PC-9 (cell line): ENCODE measurements around the gene MYBL2. TPM values are rescaled to one million over a fixed set of nuclear protein-coding genes. Genes with fewer than 3 reads are reported as not detected.

Source experiments
- BruUV-seq: library from RNA; stranded (reverse); fragments of 400-500 nt; replicated peaks from 2 replicates; lab custom pipeline; 2021; lab: Mats Ljungman, UMichigan
- CTCF ChIA-PET: fragments of 300-600 bp; sonication (Branson Sonifier 250); formaldehyde crosslinking; loops from one replicate; lab custom pipeline; 2022; ENCODE audit warnings: antibody characterized with exemption; lab: Charles Lee
- POLR2A ChIA-PET: fragments of 300-600 bp; sonication (Branson Sonifier 250); formaldehyde crosslinking; loops from one replicate; lab custom pipeline; 2022; ENCODE audit warnings: antibody characterized with exemption; ENCODE audit not compliant: unreplicated experiment; lab: Charles Lee
- DNase-seq, 2 experiments: peaks; one replicate each; pipeline versions ENCODE4 v3.0.0 to v3.0.0-alpha.2; 2015 to 2022; ENCODE audit warnings: mixed read lengths in 1 of 2
- H2AFZ ChIP-seq: fragments of 200-600 bp; sonication (generic); 2 replicates; pipeline ENCODE4 v1.8.1; 2017; ENCODE audit warnings: antibody characterized with exemption
- H3F3A ChIP-seq: fragments of 200-600 bp; sonication (generic); 2 replicates; pipeline ENCODE4 v1.8.1; 2017; ENCODE audit warnings: antibody characterized with exemption, mild to moderate bottlenecking, low read depth; ENCODE audit not compliant: insufficient read depth
- H3K27ac ChIP-seq: fragments of 200-600 bp; sonication (generic); 2 replicates; pipeline ENCODE4 v1.6.1; 2016; ENCODE audit warnings: mixed run types
- H3K27me3 ChIP-seq: fragments of 200-600 bp; sonication (generic); 2 replicates; pipeline ENCODE4 v1.6.1; 2016; ENCODE audit warnings: low read depth, mixed run types; ENCODE audit not compliant: insufficient read depth
- H3K36me3 ChIP-seq: fragments of 200-600 bp; sonication (generic); 2 replicates; pipeline ENCODE4 v1.6.1; 2016; ENCODE audit warnings: low read depth, mixed run types
- H3K4me1 ChIP-seq: fragments of 200-600 bp; sonication (generic); replicated peaks from 2 replicates; pipeline ENCODE4 v1.6.1; 2016; ENCODE audit warnings: mixed run types; ENCODE audit not compliant: insufficient read depth
- H3K4me2 ChIP-seq: fragments of 200-600 bp; sonication (generic); 2 replicates; pipeline ENCODE4 v1.6.1; 2017; ENCODE audit warnings: mixed run types
- H3K4me3 ChIP-seq: fragments of 200-600 bp; sonication (generic); 2 replicates; pipeline ENCODE4 v1.6.1; 2016; ENCODE audit warnings: mixed run types
- H3K79me2 ChIP-seq: fragments of 200-600 bp; sonication (generic); 2 replicates; pipeline ENCODE4 v1.6.1; 2017; ENCODE audit warnings: low read depth, mixed run types
- H3K9me2 ChIP-seq: fragments of 200-600 bp; sonication (generic); 2 replicates; pipeline ENCODE4 v1.8.1; 2017; ENCODE audit warnings: mild to moderate bottlenecking; ENCODE audit not compliant: insufficient read depth
- H3K9me3 ChIP-seq: fragments of 200-600 bp; sonication (generic); 2 replicates; pipeline ENCODE4 v1.8.1; 2016; ENCODE audit warnings: low read depth; ENCODE audit not compliant: insufficient read depth
- H4K20me1 ChIP-seq: fragments of 200-600 bp; sonication (generic); 2 replicates; pipeline ENCODE4 v1.8.1; 2017; ENCODE audit not compliant: insufficient read depth
- CTCF ChIP-seq: fragments of 200-600 bp; sonication (generic); conservative IDR thresholded peaks from 2 replicates; pipeline ENCODE4 v1.6.1; 2017; ENCODE audit warnings: mixed run types, antibody characterized with exemption, mild to moderate bottlenecking, moderate library complexity
- EZH2 ChIP-seq: fragments of 200-600 bp; sonication (generic); IDR thresholded peaks from 2 replicates; pipeline ENCODE4 v1.8.0; 2017; ENCODE audit warnings: antibody characterized with exemption, low read depth
- intact Hi-C: fragments of 100-400 bp; cut with micrococcal nuclease; formaldehyde crosslinking; loops from one replicate; pipeline ENCODE4 v1.10.0; 2022; ENCODE audit not compliant: unreplicated experiment
- total RNA-seq: library from RNA; stranded (reverse); gene quantifications from 2 replicates; pipeline ENCODE4 v1.2.3, GENCODE V29; 2021

The MYBL2 gene
- total RNA-seq, 1 experiment from 2014 or later: 152 TPM

GRCh38 chr20:43676368-43676767 lies 9.5 kb downstream of the MYBL2 start:
- Histone ChIP-seq H4K20me1 (no peaks in the 10 kb centered on the region), H3K27me3 (no peaks in the 10 kb centered on the region), H2AFZ (no peak overlapping the region), H3K79me2 (0 out of 2 replicates have a peak, but pooled peaks cover 7% of the 10 kb centered on the region), H3F3A (peaks cover 8% of the 10 kb centered on the region; the same call in 1 of the 2 replicates), H3K9me2 (no peaks in the 10 kb centered on the region), H3K9me3 (no peaks in the 10 kb centered on the region), H3K4me3 (no peak overlapping the region), H3K36me3 (0 out of 2 replicates have a peak, but pooled peaks cover 4% of the 10 kb centered on the region), H3K4me1 (no peaks in the 10 kb centered on the region), H3K4me2 (no peak overlapping the region), H3K27ac (no peak overlapping the region)
- ChIA-PET CTCF (no interaction called here), POLR2A (no interaction called here)
- TF ChIP-seq CTCF: no peak
- TF ChIP-seq EZH2: no peak
- BruUV-seq: no TSS peak
- no peak for DNase-seq
- intact Hi-C loops: no loop called here

- no peak overlapping the region for H2AFZ ChIP-seq
- H3K36me3 ChIP-seq: 0 out of 2 replicates have a peak, but pooled peaks cover 9% of the 10 kb centered on the region
- H3K79me2 ChIP-seq: 0 out of 2 replicates have a peak, but pooled peaks cover 7% of the 10 kb centered on the region
- H3K4me3 ChIP-seq: no peak overlapping the region
- no peaks in the 10 kb centered on the region for H3K27me3 ChIP-seq
- 0 out of 2 replicates have a peak, but pooled peaks cover 6% of the 10 kb centered on the region for H3F3A ChIP-seq
- no peak overlapping the region for H3K4me2 ChIP-seq
- POLR2A ChIA-PET: no interaction called here
- no peak overlapping the region for H3K27ac ChIP-seq
- no peaks in the 10 kb centered on the region for H4K20me1 ChIP-seq
- intact Hi-C loops: no loop called here
- BruUV-seq: no TSS peak
- no peaks in the 10 kb centered on the region for H3K4me1 ChIP-seq
- CTCF ChIA-PET: no interaction called here
- no peaks in the 10 kb centered on the region for H3K9me3 ChIP-seq
- DNase-seq: no peak
- TF ChIP-seq CTCF (no peak), EZH2 (no peak)
- no peaks in the 10 kb centered on the region for H3K9me2 ChIP-seq
Measured at GRCh38 chr20:43680981-43681380, 14.1 kb downstream of the MYBL2 start.

GRCh38 chr20:43681468-43681942 lies 14.6 kb downstream of the MYBL2 start:
- Histone ChIP-seq H3F3A (0 out of 2 replicates have a peak, but pooled peaks cover 6% of the 10 kb centered on the region), H2AFZ (no peak overlapping the region), H4K20me1 (no peaks in the 10 kb centered on the region), H3K27ac (no peak overlapping the region), H3K36me3 (0 out of 2 replicates have a peak, but pooled peaks cover 9% of the 10 kb centered on the region), H3K4me3 (no peak overlapping the region), H3K79me2 (0 out of 2 replicates have a peak, but pooled peaks cover 7% of the 10 kb centered on the region), H3K4me2 (no peak overlapping the region), H3K9me2 (no peaks in the 10 kb centered on the region), H3K27me3 (no peaks in the 10 kb centered on the region), H3K9me3 (no peaks in the 10 kb centered on the region), H3K4me1 (no peaks in the 10 kb centered on the region)
- DNase-seq: no peak
- intact Hi-C loops: no loop called here
- no peak for TF ChIP-seq CTCF
- TF ChIP-seq EZH2: no peak
- ChIA-PET CTCF (no interaction called here), POLR2A (interaction anchor here (0.6 kb wide), 1 partner anchor 1198 kb away, joined by 5 read pairs; no protein-coding TSS in a partner anchor)
- no TSS peak for BruUV-seq
